GM06990 (cell line): ENCODE measurements around the gene ATIC.
"Not testable (repeated sequence)": the region's sequence is repeated elsewhere in the genome, so short reads cannot be mapped to it uniquely, and the experiment has no call there.

Experiments
- DNase-seq: peaks from one replicate; pipeline ENCODE4 v3.0.0-alpha.2; 2011; ENCODE audit not compliant: insufficient read length; ENCODE audit errors: extremely low read depth
- H3K27me3 ChIP-seq: replicated peaks from 2 replicates; pipeline ENCODE4 v1.6.0; 2011; ENCODE audit warnings: low read length; ENCODE audit not compliant: control insufficient read depth, insufficient read depth
- H3K36me3 ChIP-seq: 2 replicates; pipeline ENCODE4 v1.5.1; 2011; ENCODE audit warnings: low read length; ENCODE audit not compliant: control insufficient read depth, insufficient read depth
- H3K4me3 ChIP-seq: replicated peaks from 2 replicates; pipeline ENCODE4 v1.5.1; 2011; ENCODE audit warnings: low read depth, mild to moderate bottlenecking, control low read depth, low read length
- TF ChIP-seq, protein P1 (sequence below): IDR thresholded peaks from 2 replicates; pipeline ENCODE4 v1.5.1; 2011; ENCODE audit warnings: low read length, control low read depth, mild to moderate bottlenecking, inconsistent platforms; ENCODE audit not compliant: insufficient read depth, poor library complexity, severe bottlenecking

Gene ATIC

DNA sequence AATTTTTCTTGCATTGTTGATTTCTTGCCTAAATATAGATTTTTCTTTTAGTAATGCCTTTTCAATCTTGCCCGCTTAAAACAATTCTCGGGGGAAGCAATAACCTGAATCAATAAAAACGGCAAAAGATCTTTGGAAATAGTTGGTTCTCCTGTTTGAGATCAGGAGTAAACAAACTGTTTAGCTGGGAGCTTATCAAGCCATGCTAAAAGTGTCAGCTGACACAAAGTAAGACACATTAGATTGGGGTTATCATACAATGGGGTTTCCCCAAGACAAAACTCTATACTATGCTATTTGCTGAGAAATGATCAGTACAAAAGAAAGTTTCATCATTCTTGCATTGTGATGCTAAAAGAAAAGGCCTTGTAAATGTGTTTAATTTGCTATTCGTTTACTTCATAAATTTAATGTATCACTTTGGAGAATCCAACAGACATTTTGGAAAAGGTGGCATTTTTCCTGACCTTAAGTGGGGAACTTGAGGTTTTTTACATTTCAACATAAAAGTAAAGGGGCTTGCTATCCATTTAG lies 46.5 kb downstream of the ATIC start:
- Histone ChIP-seq H3K36me3 (peaks cover 10% of the 10 kb centered on the region), H3K4me3 (no peak overlapping the region), H3K27me3 (no peaks in the 10 kb centered on the region)
- DNase-seq, result no peak
- TF ChIP-seq, protein P1, sequence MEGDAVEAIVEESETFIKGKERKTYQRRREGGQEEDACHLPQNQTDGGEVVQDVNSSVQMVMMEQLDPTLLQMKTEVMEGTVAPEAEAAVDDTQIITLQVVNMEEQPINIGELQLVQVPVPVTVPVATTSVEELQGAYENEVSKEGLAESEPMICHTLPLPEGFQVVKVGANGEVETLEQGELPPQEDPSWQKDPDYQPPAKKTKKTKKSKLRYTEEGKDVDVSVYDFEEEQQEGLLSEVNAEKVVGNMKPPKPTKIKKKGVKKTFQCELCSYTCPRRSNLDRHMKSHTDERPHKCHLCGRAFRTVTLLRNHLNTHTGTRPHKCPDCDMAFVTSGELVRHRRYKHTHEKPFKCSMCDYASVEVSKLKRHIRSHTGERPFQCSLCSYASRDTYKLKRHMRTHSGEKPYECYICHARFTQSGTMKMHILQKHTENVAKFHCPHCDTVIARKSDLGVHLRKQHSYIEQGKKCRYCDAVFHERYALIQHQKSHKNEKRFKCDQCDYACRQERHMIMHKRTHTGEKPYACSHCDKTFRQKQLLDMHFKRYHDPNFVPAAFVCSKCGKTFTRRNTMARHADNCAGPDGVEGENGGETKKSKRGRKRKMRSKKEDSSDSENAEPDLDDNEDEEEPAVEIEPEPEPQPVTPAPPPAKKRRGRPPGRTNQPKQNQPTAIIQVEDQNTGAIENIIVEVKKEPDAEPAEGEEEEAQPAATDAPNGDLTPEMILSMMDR, result no peak

DNA sequence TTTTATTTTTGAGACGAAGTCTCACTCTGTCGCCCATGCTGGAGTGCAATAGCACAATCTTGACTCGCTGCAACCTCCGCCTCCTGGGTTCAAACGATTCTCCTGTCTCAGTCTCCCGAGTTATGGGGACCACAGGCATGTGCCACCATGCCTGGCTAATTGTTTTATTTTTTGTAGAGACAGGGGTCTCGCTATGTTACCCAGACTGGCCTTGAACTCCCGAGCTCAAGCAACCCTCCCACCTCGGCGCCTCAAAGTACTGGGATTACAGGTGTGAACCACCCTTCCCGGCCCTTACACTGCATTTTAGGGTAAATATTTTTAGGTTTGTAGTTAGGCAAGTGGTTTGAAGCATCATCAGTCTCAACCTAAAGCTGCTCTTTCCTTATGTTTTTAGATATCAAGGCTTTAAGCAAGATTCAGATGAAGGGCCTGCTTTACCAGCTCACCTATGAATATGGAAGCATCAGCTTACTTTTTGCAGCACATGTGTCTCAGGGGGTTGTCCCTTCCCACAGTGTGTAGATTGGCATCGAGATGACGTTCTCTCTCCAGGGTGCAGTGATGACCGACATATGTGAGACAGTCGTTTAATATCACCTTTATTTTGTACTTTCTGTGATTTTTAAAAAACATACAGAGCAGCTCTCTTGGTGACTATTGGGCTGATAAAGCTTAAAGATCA lies 47.2 kb downstream of the ATIC start:
- TF ChIP-seq, protein P1, result no peak
- DNase-seq, result no peak
- Histone ChIP-seq H3K4me3 (no peak overlapping the region), H3K36me3 (peaks cover 10% of the 10 kb centered on the region), H3K27me3 (no peaks in the 10 kb centered on the region)

DNA sequence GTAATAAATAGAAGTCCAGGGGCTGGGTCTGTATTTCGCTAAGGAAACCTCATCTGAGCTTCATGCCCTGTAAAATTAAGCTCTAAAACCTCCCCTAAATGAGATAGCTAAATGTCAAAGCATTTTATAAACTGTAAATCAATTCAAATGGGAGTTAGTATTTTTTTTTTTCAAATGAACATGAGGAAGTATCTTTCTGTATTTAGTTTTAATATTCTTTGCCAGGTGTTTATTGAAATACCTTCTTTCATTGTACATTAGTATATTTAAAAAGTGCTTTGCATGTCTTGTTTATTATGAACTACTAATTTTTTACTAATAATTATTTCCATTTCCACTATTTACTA lies 47.7 kb downstream of the ATIC start:
- Histone ChIP-seq H3K36me3 (peaks cover 10% of the 10 kb centered on the region), H3K4me3 (no peak overlapping the region), H3K27me3 (no peaks in the 10 kb centered on the region)
- TF ChIP-seq, protein P1, result no peak
- DNase-seq, result no peak

GRCh38 chr2:215360059-215360458 lies 48.2 kb downstream of the ATIC start:
- DNase-seq, H3K4me3 ChIP-seq, H3K36me3 ChIP-seq, H3K27me3 ChIP-seq: not testable (repeated sequence)

DNA sequence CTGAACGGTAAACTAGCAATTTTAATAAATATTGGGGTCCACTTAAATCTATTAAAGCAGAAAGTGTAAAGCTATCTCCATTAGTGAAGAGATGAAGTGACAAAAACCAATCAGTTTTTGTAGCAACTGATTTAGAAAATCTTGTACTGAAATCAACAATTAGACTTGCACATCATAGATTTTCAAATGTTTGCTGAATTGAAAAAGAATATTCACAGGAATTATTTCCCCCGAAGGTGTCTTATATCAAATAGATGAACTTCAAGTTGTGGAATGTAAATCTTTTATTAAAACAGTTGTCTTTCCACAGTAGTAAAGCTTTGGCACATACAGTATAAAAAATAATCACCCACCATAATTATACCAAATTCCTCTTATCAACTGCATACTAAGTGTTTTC lies 48.7 kb downstream of the ATIC start:
- Histone ChIP-seq H3K36me3 (peaks cover 8% of the 10 kb centered on the region), H3K4me3 (no peak overlapping the region), H3K27me3 (no peaks in the 10 kb centered on the region)
- TF ChIP-seq, protein P1, result no peak
- DNase-seq, result no peak

DNA sequence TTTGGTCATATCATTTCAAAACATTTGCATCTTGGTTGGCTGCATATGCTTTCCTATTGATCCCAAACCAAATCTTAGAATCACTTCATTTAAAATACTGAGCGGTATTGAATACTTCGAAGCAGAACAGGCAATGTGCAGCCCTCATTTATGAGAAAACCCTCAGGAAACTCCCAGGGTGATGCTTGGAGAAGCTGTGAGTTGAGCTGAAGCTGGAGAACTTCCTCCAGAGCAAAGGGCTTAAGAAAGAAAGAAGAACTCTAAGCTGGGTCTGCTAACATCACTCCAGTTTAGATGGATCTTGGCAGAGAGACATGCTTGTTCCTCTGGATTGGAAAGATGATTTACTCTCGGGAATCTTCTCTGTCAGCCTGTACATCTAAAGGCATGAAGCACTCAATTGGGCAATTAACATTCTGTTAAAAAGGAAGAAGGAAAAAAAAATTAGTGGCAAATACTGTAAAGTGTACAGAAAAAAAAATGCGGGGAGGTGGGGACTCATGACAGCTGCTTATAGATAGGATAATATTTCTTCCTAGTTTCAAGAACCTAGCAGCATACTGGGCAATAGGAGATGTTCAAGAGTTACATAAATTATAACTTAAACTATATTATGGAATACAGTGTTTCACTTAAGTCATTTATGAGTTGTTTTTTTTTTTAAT lies 49.5 kb downstream of the ATIC start:
- no peak for DNase-seq
- Histone ChIP-seq H3K4me3 (no peak overlapping the region), H3K27me3 (no peaks in the 10 kb centered on the region), H3K36me3 (peaks cover 8% of the 10 kb centered on the region)
- TF ChIP-seq, protein P1, result no peak
